Left lung (tissue), 10 donors: ENCODE results near the gene SORCS3. TPM values are rescaled to one million over a fixed set of nuclear protein-coding genes. Genes with fewer than 3 reads are reported as not detected.

ENCODE experiments used
- ATAC-seq: fragments of 200-7000 bp; cut with Tn5 transposase; one replicate; pipeline ENCODE4 v1.9.1; 2020; ENCODE audit warnings: moderate library complexity
- DNase-seq, 4 donors: peaks; one replicate each; pipeline ENCODE4 v3.0.0-alpha.2; 2013 to 2020
- H3K27ac ChIP-seq, 2 donors: fragments of 200-600 bp; sonication (generic) in 1 of 2; one replicate each; pipeline versions ENCODE4 v1.5.0 to v1.8.0; 2020 to 2021
- H3K27me3 ChIP-seq, 2 donors: fragments of 200-600 bp; sonication (generic) in 1 of 2; one replicate each; pipeline versions ENCODE4 v1.5.0 to v1.8.0; 2020 to 2021
- H3K36me3 ChIP-seq, 2 donors: fragments of 200-600 bp; sonication (generic) in 1 of 2; one replicate each; pipeline versions ENCODE4 v1.5.0 to v1.8.0; 2020 to 2021
- H3K4me1 ChIP-seq, 2 donors: fragments of 200-600 bp; one replicate each; pipeline ENCODE4 v1.8.0; 2021
- H3K4me3 ChIP-seq, 2 donors: fragments of 200-600 bp; sonication (generic) in 1 of 2; one replicate each; pipeline versions ENCODE4 v1.5.0 to v1.8.0; 2020 to 2021; ENCODE audit warnings: mild to moderate bottlenecking in 1 of 2
- H3K9me3 ChIP-seq, 2 donors: fragments of 200-600 bp; sonication (generic) in 1 of 2; one replicate each; pipeline versions ENCODE4 v1.5.0 to v1.8.0; 2020 to 2021
- intact Hi-C, 2 donors: fragments of 100-400 bp; cut with DNase I; formaldehyde crosslinking; loops; one replicate each; pipeline versions ENCODE4 v1.11.2 to v1.14.2; 2022
- polyA plus RNA-seq, 6 donors: library from polyadenylated mRNA; unstranded; fragments of 120-200 nt; gene quantifications; one replicate each; pipeline ENCODE4 v1.2.1, GENCODE V29; 2013; ENCODE audit not compliant: insufficient read length in 6 of 6
- total RNA-seq, 2 donors: library from RNA; stranded (reverse); fragmentation: NEBNext Ultra II Directional; extraction: Animal tissue kit (Norgen Biotek cat#: 25700); gene quantifications; one replicate each; pipeline ENCODE4 v1.2.1, GENCODE V29; 2021
- TF ChIP-seq, protein P1 (sequence below), 2 donors: fragments of 200-600 bp; sonication (generic) in 1 of 2; IDR thresholded peaks; one replicate each; pipeline versions ENCODE4 v1.5.0 to v1.8.0; 2021; ENCODE audit warnings: antibody characterized with exemption in 2 of 2
- donor health status: DM: no; HTN: yes; CAD: no.
- donor health status: DM: no; HTN: no; CAD: no.

The SORCS3 gene
- total and polyA plus RNA-seq, 8 donors, result 0.05 to 0.24 (median 0.06) TPM; not detected in 2

DNA sequence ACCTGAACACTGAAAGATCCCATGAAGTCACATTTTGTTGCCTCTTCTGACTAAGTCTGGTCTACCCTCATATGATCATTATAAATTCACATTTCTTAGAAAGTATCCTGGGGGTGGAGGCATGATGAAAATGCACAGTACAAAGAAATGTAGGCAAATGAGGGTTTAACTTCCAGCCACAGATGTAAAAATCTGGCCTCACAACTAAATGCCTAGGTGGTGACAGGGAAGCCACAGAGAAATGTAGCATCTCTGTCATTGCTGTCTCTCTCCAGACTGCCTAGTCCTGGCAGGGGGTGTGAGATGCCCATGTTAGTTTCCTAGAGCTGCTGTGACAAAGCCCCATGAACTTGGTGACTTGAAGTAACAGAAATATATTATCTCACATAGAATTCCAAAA, 395.9 kb downstream of the SORCS3 start:
- Histone ChIP-seq H3K9me3 (no peaks in the 10 kb centered on the region), H3K4me1 (no peaks in the 10 kb centered on the region), H3K4me3 (no peak overlapping the region), H3K27me3 (no peaks in the 10 kb centered on the region), H3K36me3 (no peaks in the 10 kb centered on the region), H3K27ac (no peak overlapping the region)
- TF ChIP-seq, protein P1, sequence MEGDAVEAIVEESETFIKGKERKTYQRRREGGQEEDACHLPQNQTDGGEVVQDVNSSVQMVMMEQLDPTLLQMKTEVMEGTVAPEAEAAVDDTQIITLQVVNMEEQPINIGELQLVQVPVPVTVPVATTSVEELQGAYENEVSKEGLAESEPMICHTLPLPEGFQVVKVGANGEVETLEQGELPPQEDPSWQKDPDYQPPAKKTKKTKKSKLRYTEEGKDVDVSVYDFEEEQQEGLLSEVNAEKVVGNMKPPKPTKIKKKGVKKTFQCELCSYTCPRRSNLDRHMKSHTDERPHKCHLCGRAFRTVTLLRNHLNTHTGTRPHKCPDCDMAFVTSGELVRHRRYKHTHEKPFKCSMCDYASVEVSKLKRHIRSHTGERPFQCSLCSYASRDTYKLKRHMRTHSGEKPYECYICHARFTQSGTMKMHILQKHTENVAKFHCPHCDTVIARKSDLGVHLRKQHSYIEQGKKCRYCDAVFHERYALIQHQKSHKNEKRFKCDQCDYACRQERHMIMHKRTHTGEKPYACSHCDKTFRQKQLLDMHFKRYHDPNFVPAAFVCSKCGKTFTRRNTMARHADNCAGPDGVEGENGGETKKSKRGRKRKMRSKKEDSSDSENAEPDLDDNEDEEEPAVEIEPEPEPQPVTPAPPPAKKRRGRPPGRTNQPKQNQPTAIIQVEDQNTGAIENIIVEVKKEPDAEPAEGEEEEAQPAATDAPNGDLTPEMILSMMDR (IDR thresholded peaks at IDR 0.05), result no peak
- ATAC-seq, result no peak
- no peak for DNase-seq
- intact Hi-C loops, result no loop called here

DNA sequence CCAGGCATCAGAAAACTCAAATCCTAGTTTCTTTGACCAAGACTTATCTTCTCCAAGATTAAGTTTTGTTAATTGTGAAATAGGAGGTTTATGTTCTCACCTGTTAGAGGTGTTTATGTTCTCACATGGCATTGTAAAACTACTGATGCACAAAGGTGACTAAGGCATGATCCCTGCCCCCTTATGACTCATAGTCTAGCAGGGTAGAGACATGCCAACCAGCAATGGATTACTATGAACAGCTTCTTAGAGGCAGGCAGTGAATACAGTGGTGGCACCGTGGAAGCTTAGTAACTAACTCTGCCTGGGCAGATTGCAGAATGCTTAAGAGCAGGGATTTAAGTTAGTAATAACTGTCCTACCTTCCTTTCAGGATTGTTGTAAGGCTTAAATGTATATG, 400.9 kb downstream of the SORCS3 start:
- Histone ChIP-seq H3K9me3 (no peaks in the 10 kb centered on the region), H3K27me3 (no peaks in the 10 kb centered on the region), H3K36me3 (no peaks in the 10 kb centered on the region), H3K4me3 (no peak overlapping the region), H3K4me1 (no peaks in the 10 kb centered on the region), H3K27ac (no peak overlapping the region)
- ATAC-seq (no peak), DNase-seq (no peak)
- intact Hi-C loops, result no loop called here
- TF ChIP-seq, protein P1 (IDR thresholded peaks at IDR 0.05), result no peak

DNA sequence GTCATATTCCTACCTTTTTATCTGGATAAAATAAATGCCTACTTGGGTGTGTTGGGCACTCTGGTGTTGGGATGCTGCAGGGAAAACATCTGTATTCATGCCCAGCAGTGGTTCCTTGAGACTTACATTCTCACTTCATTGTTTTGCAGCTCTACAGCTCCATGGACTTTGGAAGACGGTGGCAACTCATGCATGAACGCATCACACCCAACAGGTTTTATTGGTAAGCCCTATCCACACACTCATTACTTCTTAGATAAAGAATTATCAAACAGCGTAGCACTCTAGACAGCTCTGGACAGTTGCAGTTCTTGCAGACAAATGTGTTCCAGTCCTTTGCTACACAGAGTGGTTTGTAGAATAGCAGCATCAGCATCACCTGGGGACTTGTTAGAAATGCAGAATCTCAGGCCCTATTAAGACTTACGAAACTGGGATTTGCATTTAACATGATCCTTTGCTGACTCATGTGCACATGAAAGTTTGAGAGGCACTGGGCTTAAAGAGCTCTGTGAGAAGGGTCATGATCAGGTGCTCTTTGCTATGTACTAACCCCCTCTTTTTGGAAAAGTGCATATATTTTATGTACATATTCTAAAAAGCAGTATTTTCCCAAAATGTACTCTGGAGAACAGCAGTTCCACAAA, 401.9 kb downstream of the SORCS3 start:
- no peak for ATAC-seq
- intact Hi-C loops, result no loop called here
- H3K27me3 ChIP-seq, result no peaks in the 10 kb centered on the region

DNA sequence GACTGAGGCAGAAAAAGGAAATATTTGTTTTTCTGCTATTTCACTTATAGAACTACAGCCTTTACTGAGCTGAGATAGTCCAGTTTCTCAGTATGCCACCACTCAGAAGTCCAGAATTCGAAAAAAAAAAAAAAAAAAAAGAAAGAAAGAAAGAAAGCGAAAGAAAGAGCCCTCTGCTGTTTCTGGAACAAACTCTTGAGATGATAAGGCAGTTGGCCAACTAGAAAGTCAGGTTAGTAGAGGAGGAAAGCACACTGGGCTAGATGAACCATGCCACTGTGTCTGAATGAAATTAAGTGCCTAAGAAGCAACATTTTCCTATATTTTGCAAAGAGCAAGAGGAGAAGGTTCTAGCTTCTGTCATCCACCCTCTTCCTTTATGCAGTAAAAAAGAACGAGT, 403.8 kb downstream of the SORCS3 start:
- H3K27me3 ChIP-seq, result no peaks in the 10 kb centered on the region
- no peaks in the 10 kb centered on the region for H3K9me3 ChIP-seq
- ATAC-seq (no peak), DNase-seq (no peak)
- no peaks in the 10 kb centered on the region for H3K4me1 ChIP-seq
- intact Hi-C loops, result no loop called here
- no peak overlapping the region for H3K4me3 ChIP-seq
- H3K27ac ChIP-seq, result no peak overlapping the region
- TF ChIP-seq, protein P1 (IDR thresholded peaks at IDR 0.05), result no peak
- H3K36me3 ChIP-seq, result no peaks in the 10 kb centered on the region

More for the DNA sequence above, 401.9 kb downstream of the SORCS3 start:
- Histone ChIP-seq H3K4me3 (no peak overlapping the region), H3K27ac (no peak overlapping the region), H3K4me1 (no peaks in the 10 kb centered on the region), H3K9me3 (no peaks in the 10 kb centered on the region), H3K36me3 (no peaks in the 10 kb centered on the region)
- TF ChIP-seq, protein P1 (IDR thresholded peaks at IDR 0.05), result no peak
- DNase-seq, result no peak

DNA sequence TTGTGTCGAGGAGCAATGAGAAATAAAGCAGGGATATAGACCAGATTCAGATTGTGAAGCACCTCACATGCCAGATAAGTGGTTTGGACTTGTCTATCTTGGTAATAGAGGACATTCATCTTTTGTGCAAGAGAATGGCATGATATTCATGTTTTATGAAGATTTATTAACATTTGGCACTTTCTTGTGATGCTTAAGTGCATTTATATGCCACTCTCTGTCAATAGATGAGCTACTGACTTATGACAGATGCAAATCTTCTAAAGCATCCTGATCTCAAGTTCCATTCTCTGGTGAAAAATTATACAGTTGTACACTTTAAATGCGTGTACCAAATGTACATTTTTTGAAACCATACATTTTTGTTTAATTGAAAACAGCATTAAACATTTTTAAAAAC, 415.3 kb downstream of the SORCS3 start:
- ATAC-seq (no peak), DNase-seq (no peak)
- TF ChIP-seq, protein P1 (IDR thresholded peaks at IDR 0.05), result no peak
- intact Hi-C loops, result no loop called here
- H3K27me3 ChIP-seq, result no peaks in the 10 kb centered on the region
- no peak overlapping the region for H3K27ac ChIP-seq
- no peaks in the 10 kb centered on the region for H3K36me3 ChIP-seq
- H3K4me1 ChIP-seq, result no peaks in the 10 kb centered on the region
- peaks cover 0 to 19% of the 10 kb centered on the region in 2 donors for H3K9me3 ChIP-seq
- H3K4me3 ChIP-seq, result no peak overlapping the region
